Measurements from ENCODE around the gene NDRG2.

Gene NDRG2

GRCh38 chr14:20970647-20970982 is 54.2 kb downstream of the NDRG2 start:
- no peak for DNase-seq (ENCODE audit: low spot score)

- DNase-seq (ENCODE audit: low spot score) = no peak
Observed at GRCh38 chr14:20969336-20969735, 55.5 kb downstream of the NDRG2 start.
